WTC11 (cell line): ENCODE data around the gene ACSL5.

Experiments
- ZBTB21 ChIP-seq: sonication (generic); formaldehyde crosslinking; IDR thresholded peaks from 2 replicates; pipeline ENCODE4 v1.8.1; 2023; ENCODE audit warnings: mild to moderate bottlenecking, missing genetic modification reagents, borderline replicate concordance
- TF ChIP-seq, protein P1 (sequence below): fragments of 200-600 bp; IDR thresholded peaks from 2 replicates; pipeline ENCODE4 v1.8.0; 2022; ENCODE audit warnings: antibody characterized with exemption
- TF ChIP-seq, protein P2 (sequence below): sonication (generic); formaldehyde crosslinking; IDR thresholded peaks from 2 replicates; pipeline ENCODE4 v1.8.1; 2023; ENCODE audit warnings: mild to moderate bottlenecking, missing genetic modification reagents, borderline replicate concordance
- TF ChIP-seq, protein P3 (sequence below): sonication (generic); formaldehyde crosslinking; IDR thresholded peaks from 2 replicates; pipeline ENCODE4 v1.8.0; 2022; ENCODE audit warnings: mild to moderate bottlenecking, missing genetic modification reagents

DNA sequence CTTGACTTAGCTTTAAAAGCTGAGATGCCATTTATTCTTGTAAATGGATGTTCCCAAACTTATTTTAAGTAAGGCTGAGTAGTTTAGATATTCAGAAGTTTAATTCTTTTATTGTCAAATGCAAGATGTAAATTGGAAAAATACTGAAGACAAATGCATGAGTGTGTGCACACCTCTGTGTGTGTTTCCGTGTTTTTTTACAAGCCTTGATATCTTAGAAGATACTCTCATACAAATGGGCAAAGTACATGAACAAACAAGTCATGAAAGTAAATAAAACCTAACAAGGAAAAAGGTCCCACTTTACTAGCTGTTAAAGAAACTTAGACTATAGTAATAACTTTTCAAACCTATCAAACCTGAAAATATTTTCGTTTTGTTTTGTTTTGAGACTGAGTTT, 29.0 kb downstream of the ACSL5 start:
- TF ChIP-seq, protein P1, sequence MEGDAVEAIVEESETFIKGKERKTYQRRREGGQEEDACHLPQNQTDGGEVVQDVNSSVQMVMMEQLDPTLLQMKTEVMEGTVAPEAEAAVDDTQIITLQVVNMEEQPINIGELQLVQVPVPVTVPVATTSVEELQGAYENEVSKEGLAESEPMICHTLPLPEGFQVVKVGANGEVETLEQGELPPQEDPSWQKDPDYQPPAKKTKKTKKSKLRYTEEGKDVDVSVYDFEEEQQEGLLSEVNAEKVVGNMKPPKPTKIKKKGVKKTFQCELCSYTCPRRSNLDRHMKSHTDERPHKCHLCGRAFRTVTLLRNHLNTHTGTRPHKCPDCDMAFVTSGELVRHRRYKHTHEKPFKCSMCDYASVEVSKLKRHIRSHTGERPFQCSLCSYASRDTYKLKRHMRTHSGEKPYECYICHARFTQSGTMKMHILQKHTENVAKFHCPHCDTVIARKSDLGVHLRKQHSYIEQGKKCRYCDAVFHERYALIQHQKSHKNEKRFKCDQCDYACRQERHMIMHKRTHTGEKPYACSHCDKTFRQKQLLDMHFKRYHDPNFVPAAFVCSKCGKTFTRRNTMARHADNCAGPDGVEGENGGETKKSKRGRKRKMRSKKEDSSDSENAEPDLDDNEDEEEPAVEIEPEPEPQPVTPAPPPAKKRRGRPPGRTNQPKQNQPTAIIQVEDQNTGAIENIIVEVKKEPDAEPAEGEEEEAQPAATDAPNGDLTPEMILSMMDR, result no peak
- TF ChIP-seq, protein P2, sequence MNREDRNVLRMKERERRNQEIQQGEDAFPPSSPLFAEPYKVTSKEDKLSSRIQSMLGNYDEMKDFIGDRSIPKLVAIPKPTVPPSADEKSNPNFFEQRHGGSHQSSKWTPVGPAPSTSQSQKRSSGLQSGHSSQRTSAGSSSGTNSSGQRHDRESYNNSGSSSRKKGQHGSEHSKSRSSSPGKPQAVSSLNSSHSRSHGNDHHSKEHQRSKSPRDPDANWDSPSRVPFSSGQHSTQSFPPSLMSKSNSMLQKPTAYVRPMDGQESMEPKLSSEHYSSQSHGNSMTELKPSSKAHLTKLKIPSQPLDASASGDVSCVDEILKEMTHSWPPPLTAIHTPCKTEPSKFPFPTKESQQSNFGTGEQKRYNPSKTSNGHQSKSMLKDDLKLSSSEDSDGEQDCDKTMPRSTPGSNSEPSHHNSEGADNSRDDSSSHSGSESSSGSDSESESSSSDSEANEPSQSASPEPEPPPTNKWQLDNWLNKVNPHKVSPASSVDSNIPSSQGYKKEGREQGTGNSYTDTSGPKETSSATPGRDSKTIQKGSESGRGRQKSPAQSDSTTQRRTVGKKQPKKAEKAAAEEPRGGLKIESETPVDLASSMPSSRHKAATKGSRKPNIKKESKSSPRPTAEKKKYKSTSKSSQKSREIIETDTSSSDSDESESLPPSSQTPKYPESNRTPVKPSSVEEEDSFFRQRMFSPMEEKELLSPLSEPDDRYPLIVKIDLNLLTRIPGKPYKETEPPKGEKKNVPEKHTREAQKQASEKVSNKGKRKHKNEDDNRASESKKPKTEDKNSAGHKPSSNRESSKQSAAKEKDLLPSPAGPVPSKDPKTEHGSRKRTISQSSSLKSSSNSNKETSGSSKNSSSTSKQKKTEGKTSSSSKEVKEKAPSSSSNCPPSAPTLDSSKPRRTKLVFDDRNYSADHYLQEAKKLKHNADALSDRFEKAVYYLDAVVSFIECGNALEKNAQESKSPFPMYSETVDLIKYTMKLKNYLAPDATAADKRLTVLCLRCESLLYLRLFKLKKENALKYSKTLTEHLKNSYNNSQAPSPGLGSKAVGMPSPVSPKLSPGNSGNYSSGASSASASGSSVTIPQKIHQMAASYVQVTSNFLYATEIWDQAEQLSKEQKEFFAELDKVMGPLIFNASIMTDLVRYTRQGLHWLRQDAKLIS (CRISPR knock-in tag), result no peak
- no peak for TF ChIP-seq ZBTB21 (CRISPR knock-in tag)
- TF ChIP-seq, protein P3, sequence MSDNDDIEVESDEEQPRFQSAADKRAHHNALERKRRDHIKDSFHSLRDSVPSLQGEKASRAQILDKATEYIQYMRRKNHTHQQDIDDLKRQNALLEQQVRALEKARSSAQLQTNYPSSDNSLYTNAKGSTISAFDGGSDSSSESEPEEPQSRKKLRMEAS (CRISPR knock-in tag), result no peak
